ENCODE data around the gene CLDN7. TPM values are rescaled to one million over a fixed set of nuclear protein-coding genes. Genes with fewer than 3 reads are reported as not detected.

CLDN7 gene
- total and polyA plus RNA-seq, 12 donors = 1.6 to 35.6 (median 6.8) TPM

DNA sequence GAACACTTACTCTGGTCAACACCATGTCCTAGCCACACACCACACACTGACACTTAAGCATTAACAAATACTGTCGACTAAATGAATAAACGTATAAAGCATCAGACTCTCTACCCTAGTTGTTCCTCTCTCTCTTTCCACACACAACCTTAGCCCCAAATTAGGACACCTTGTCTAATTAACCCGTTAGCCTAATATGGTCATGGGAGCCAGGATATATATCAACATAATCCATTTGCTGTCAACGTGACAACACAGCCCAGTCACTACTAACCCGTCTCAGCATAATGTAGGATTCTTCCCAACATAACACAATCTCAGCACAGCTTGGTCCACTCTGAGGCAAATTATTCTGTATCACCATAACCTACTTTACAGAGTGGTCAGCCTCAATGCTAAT lies 30.2 kb downstream of the CLDN7 start:
- no peak for DNase-seq
- Histone ChIP-seq H3K4me1 (replicated peaks in 1 of 2) (peaks cover 33 to 42% of the 10 kb centered on the region in 2 donors), H3K27me3 (no peaks in the 10 kb centered on the region), H3K9me3 (replicated peaks in 1 of 3) (no peaks in the 10 kb centered on the region), H3K27ac (no peak overlapping the region), H3K4me3 (peak overlapping the region in 1 of 4 donors; percentile 79), H3K36me3 (replicated peaks in 1 of 2) (peaks cover 0 to 55% of the 10 kb centered on the region in 2 donors)
- intact Hi-C loops (cut with DNase I) = no loop called here
- TF ChIP-seq POLR2A (IDR thresholded peaks at IDR 0.05) = no peak
- TF ChIP-seq, protein P1, sequence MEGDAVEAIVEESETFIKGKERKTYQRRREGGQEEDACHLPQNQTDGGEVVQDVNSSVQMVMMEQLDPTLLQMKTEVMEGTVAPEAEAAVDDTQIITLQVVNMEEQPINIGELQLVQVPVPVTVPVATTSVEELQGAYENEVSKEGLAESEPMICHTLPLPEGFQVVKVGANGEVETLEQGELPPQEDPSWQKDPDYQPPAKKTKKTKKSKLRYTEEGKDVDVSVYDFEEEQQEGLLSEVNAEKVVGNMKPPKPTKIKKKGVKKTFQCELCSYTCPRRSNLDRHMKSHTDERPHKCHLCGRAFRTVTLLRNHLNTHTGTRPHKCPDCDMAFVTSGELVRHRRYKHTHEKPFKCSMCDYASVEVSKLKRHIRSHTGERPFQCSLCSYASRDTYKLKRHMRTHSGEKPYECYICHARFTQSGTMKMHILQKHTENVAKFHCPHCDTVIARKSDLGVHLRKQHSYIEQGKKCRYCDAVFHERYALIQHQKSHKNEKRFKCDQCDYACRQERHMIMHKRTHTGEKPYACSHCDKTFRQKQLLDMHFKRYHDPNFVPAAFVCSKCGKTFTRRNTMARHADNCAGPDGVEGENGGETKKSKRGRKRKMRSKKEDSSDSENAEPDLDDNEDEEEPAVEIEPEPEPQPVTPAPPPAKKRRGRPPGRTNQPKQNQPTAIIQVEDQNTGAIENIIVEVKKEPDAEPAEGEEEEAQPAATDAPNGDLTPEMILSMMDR (IDR thresholded peaks at IDR 0.05) = no peak
- 65 to 81% (median 72%) methylated on average over 5 of the region's 5 CpGs for WGBS, 4 donors

DNA sequence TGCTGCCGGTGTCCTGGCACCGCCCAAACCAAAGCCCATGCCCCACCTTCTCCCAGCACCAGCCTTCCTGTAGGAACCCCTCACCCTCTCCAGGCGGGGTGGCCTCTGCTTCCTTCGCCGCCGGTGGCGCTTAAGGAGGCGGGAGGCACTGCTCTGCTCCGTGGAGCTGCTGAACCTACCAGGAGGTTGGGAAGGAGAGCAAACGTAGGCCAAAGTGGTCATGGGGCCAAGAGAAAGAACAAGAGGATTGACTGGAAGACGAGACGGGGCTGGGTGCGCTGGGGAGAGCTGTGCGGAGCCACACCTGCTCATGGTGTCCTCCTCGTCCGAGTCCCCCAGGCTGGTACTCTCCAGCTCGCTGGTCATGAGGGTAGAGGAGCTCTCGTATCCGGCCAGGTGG lies 32.8 kb downstream of the CLDN7 start:
- peaks cover 23% of the 10 kb centered on the region in 2 donors for H3K4me1 ChIP-seq (replicated peaks in 1 of 2)
- TF ChIP-seq, protein P1 (IDR thresholded peaks at IDR 0.05) = no peak
- TF ChIP-seq POLR2A (IDR thresholded peaks at IDR 0.05) = no peak
- no peaks in the 10 kb centered on the region for H3K9me3 ChIP-seq (replicated peaks in 1 of 3)
- intact Hi-C loops (cut with DNase I) = no loop called here
- DNase-seq = no peak
- H3K36me3 ChIP-seq (replicated peaks in 1 of 2) = peaks cover 0 to 61% of the 10 kb centered on the region in 2 donors
- no peaks in the 10 kb centered on the region for H3K27me3 ChIP-seq
- no peak overlapping the region for H3K4me3 ChIP-seq
- 90 to 95% (median 91%) methylated on average over 18 to 19 of the region's 19 CpGs for WGBS, 4 donors
- H3K27ac ChIP-seq = no peak overlapping the region

DNA sequence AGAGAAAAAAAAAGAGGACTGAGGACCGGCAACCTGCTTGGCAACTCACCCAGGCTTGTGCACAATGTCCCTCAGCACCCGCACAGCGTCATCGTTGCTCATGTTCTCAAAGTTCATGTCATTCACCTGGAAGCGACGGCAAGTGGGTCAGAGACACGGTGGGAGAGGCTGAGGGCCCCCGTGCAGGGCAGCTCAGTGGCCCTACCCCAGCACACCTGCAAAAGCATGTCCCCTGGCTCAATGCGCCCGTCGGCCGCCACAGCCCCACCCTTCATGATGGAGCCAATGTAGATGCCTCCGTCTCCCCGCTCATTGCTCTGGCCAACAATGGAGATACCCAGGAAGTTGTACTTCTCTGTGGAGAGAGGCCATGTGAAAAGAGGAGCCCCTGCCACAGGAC lies 33.4 kb downstream of the CLDN7 start:
- Histone ChIP-seq H3K27me3 (no peaks in the 10 kb centered on the region), H3K9me3 (replicated peaks in 1 of 3) (no peaks in the 10 kb centered on the region), H3K4me3 (no peak overlapping the region), H3K27ac (no peak overlapping the region), H3K4me1 (replicated peaks in 1 of 2) (peaks cover 23 to 29% of the 10 kb centered on the region in 2 donors), H3K36me3 (replicated peaks in 1 of 2) (peaks cover 0 to 65% of the 10 kb centered on the region in 2 donors)
- no peak for DNase-seq
- TF ChIP-seq, protein P1 (IDR thresholded peaks at IDR 0.05) = no peak
- TF ChIP-seq POLR2A (IDR thresholded peaks at IDR 0.05) = no peak
- 88 to 92% (median 90%) methylated on average over 5 to 14 of the region's 14 CpGs for WGBS, 4 donors
- intact Hi-C loops (cut with DNase I) = no loop called here

DNA sequence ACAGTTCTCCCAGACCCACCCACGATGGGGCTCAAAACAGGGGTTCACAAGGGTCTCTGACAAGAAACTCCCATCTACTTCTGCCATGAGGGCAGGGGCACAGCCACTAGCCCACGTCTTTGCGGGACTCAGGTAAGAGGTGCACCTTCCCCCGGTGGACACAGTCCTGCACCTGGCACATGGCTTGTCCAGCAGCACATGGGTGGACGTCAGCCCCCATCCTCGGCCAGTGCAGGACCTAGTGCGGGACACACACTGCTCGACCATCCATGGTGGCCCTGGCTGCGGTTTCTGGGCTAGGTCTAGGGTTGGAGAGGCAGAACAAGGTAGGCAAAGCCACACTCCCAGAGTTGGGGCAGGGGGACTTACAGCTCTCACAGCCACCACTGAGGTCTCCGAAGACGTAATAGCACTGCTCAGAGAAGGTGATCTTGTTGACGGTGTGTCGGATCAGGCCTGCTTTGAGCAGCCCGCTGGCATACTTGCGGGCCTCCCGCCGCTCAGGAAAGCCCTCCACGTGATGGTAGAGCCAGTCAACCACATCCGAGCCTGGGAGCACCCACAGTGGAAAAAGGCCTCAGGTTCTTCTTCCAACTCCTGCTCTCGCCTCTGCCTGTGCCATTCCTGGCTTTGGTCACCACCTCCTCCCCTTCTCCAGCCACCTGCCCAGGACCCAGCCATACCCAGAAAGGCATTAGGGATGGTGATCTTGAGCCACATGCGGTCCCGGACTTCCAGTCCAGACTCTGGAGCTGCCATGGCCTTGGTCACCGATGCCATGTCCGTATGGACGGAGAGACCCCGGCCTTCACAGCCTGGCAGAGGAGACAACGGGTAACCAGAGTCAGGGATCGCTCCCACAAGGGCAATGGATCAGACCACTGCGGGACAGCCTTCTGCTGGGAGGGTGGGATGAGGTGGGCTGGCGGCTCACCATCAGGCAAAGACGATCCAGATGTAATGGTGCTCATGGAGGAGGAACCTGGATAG lies 35.3 kb downstream of the CLDN7 start:
- no peak for DNase-seq
- Histone ChIP-seq H3K9me3 (replicated peaks in 1 of 3) (no peaks in the 10 kb centered on the region), H3K4me3 (no peak overlapping the region), H3K27ac (peak overlapping the region in 2 of 5 donors; percentile 8 to 18), H3K36me3 (replicated peaks in 1 of 2) (peaks cover 0 to 84% of the 10 kb centered on the region in 2 donors), H3K27me3 (no peaks in the 10 kb centered on the region), H3K4me1 (replicated peaks in 1 of 2) (peaks cover 10 to 30% of the 10 kb centered on the region in 2 donors)
- TF ChIP-seq POLR2A (IDR thresholded peaks at IDR 0.05) = no peak
- TF ChIP-seq, protein P1 (IDR thresholded peaks at IDR 0.05) = no peak
- 87 to 95% (median 91%) methylated on average over 16 to 31 of the region's 31 CpGs for WGBS, 4 donors
- intact Hi-C loops (cut with DNase I) = no loop called here

Measured in adrenal gland (tissue), 12 donors.